BE2C (cell line): ENCODE data around the gene ZNF264.
A peak's percentile ranks its signal among the peaks of the same experiment; 100 is the strongest.
"Not testable (repeated sequence)": the region's sequence is repeated elsewhere in the genome, so short reads cannot be mapped to it uniquely, and the experiment has no call there.

Experiments used
- DNase-seq: peaks from one replicate; pipeline ENCODE4 v3.0.0-alpha.2; 2020
- H3K27me3 ChIP-seq: fragments of 250-450 bp; sonication (Bioruptor Pico); 2 replicates; pipeline ENCODE4 v1.5.1; 2020; ENCODE audit warnings: mild to moderate bottlenecking
- H3K36me3 ChIP-seq: fragments of 250-450 bp; sonication (Bioruptor Pico); 2 replicates; pipeline ENCODE4 v1.5.1; 2020; ENCODE audit warnings: mild to moderate bottlenecking
- H3K4me1 ChIP-seq: fragments of 250-450 bp; sonication (Bioruptor Pico); 2 replicates; pipeline ENCODE4 v1.5.1; 2020
- H3K4me3 ChIP-seq: 2 replicates; pipeline ENCODE4 v1.5.1; 2011; ENCODE audit warnings: low read depth, low read length
- H3K9me3 ChIP-seq: fragments of 250-450 bp; sonication (Bioruptor Pico); 2 replicates; pipeline ENCODE4 v1.5.1; 2020
- TF ChIP-seq, protein P1 (sequence below): IDR thresholded peaks from 2 replicates; pipeline ENCODE4 v1.5.1; 2012; ENCODE audit warnings: mild to moderate bottlenecking, low read depth, low read length

ZNF264 gene

DNA sequence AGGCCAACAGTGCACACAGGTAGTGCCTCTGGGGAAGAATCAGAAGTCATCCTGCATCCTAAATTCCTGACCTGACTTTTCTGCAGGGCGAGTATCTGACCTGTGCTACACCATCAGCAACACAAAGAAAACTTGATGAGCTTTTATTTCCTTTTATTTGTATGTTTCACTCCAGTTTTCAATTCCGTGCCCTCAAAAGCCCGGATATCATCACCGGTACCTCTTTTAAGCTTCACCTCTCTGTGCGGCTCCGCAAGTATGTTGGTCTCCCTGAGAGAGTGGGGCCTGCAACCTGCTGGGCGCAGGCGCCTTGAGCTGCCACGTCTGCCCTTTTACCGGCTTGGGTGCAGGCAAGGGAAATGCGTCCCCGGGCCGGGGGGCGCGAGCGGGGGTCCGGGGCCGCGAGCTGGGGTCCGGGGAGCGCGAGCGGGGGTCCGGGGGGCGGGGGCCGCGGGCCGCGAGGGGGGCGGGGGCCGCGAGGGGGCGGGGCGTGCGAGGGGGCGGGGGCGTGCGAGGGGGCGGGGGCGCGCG lies 19.7 kb upstream of the ZNF264 start:
- H3K4me1 ChIP-seq: no peaks in the 10 kb centered on the region
- peak; percentile 63 for DNase-seq
- H3K27me3 ChIP-seq: no peaks in the 10 kb centered on the region
- H3K9me3 ChIP-seq: no peaks in the 10 kb centered on the region; the same call in 1 of the 2 replicates
- H3K36me3 ChIP-seq: no peaks in the 10 kb centered on the region
- TF ChIP-seq, protein P1, sequence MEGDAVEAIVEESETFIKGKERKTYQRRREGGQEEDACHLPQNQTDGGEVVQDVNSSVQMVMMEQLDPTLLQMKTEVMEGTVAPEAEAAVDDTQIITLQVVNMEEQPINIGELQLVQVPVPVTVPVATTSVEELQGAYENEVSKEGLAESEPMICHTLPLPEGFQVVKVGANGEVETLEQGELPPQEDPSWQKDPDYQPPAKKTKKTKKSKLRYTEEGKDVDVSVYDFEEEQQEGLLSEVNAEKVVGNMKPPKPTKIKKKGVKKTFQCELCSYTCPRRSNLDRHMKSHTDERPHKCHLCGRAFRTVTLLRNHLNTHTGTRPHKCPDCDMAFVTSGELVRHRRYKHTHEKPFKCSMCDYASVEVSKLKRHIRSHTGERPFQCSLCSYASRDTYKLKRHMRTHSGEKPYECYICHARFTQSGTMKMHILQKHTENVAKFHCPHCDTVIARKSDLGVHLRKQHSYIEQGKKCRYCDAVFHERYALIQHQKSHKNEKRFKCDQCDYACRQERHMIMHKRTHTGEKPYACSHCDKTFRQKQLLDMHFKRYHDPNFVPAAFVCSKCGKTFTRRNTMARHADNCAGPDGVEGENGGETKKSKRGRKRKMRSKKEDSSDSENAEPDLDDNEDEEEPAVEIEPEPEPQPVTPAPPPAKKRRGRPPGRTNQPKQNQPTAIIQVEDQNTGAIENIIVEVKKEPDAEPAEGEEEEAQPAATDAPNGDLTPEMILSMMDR: no peak
- H3K4me3 ChIP-seq: peak overlapping the region; percentile 35

DNA sequence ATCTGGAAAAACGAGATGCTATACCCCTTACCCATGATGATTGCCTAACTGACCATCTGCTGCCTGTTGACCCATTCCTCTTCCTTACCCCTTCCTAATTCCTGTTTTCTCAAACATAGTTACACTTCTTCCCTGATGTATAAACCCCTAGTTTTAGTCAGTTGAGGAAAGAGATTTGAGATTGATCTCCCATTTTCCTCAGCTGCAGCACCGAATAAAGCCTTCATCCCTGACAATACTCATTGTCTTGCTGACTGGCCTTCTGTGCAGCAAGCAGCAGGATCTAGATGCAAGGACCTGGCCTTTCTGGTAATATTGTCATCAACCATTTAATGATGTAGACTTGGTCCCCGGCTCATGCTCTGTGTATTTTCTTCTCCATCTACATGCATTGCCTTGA lies 999 bp upstream of the ZNF264 start:
- Histone ChIP-seq H3K4me1 (peaks cover 3% of the 10 kb centered on the region; the same call in 1 of the 2 replicates), H3K9me3 (peaks cover 3% of the 10 kb centered on the region), H3K27me3 (no peaks in the 10 kb centered on the region), H3K36me3 (peaks cover 29% of the 10 kb centered on the region), H3K4me3 (no peak overlapping the region)
- DNase-seq: no peak
- TF ChIP-seq, protein P1: no peak

DNA sequence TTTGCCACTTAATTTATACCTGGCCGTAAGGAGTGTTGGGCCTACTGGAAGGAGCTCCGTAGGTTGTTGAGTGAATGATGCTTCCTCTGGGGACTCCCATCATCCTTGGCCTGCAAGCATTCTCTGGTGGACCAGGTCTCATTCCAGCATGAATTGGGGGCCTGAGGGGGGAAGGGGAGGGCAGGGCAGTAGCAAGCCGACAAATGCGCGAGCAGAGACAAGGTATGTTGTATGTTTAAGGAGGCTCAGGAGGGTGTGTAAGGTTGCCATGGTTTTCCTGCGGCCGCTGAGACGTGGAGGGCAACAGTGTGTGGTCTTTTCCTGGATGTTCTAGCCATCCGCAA lies 749 bp downstream of the ZNF264 start:
- H3K36me3 ChIP-seq: peaks cover 45% of the 10 kb centered on the region

DNA sequence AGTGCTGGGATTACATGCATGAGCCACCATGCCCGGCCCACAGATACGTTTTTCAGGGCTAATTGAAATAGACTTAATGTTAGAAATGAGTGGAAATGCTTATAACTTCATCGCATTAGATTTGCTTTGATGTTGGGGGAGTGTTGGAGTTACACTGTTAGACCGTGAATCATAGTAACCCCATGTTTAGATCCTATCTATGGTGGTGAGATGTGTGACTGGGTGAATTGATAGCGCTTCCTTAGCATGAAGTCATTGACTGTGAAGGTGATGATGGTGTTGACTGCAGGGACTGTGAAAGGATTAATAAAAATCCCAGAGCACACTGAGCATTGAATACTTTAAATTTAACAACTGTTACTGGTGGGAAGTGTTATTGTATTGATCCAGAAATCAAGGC lies 1.7 kb downstream of the ZNF264 start:
- Histone ChIP-seq H3K27me3 (no peaks in the 10 kb centered on the region), H3K4me3 (no peak overlapping the region), H3K4me1 (peaks cover 3% of the 10 kb centered on the region; the same call in 1 of the 2 replicates), H3K36me3 (peaks cover 45% of the 10 kb centered on the region), H3K9me3 (no peaks in the 10 kb centered on the region)
- TF ChIP-seq, protein P1: no peak
- DNase-seq: no peak

More for the DNA sequence above, 749 bp downstream of the ZNF264 start:
- TF ChIP-seq, protein P1: no peak
- Histone ChIP-seq H3K4me3 (peak overlapping the region; percentile 85), H3K27me3 (no peaks in the 10 kb centered on the region), H3K4me1 (peaks cover 3% of the 10 kb centered on the region; the same call in 1 of the 2 replicates), H3K9me3 (no peaks in the 10 kb centered on the region; the same call in 1 of the 2 replicates)
- no peak for DNase-seq

DNA sequence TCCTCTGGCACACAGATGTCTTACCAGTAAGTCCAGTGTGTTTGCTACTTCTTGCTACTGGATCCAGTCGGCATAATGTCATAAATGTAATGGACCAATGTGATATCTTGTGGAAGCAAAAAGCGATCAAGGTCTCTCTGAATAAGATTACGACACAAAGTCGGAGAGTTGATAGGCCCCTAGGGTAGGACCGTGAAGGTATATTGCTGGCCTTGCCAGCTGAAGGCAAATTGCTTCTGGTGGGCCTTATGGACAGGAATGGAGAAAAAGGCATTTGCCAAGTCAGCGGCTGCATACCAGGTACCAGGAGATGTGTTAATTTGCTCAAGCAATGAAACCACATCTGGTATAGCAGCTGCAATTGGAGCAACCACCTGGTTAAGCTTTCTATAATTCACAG lies 6.6 kb downstream of the ZNF264 start:
- H3K4me3 ChIP-seq, DNase-seq, H3K4me1 ChIP-seq, H3K9me3 ChIP-seq, H3K27me3 ChIP-seq: not testable (repeated sequence)
- H3K36me3 ChIP-seq: peaks cover 54% of the 10 kb centered on the region

DNA sequence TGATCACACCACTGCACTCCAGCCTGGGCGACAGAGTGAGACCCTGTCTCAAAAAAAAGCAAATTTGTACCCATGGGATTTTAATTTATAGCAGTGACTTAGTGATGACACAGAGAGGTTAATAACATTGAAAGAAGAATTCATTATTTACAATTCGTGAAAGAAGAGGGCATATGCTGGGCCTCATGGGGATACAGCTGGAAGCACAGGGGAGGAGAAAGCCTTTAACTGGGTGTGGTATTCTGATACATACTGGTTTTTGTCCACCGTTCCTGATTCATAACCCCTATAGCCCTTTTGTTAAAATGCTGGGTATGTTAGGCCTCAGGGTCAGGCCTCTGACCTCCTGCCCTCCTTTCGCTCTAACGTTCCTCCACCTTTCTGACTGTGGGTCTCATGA lies 10.9 kb downstream of the ZNF264 start:
- H3K4me1 ChIP-seq: no peaks in the 10 kb centered on the region
- H3K27me3 ChIP-seq: no peaks in the 10 kb centered on the region
- TF ChIP-seq, protein P1: no peak
- H3K9me3 ChIP-seq: no peaks in the 10 kb centered on the region
- peaks cover 27% of the 10 kb centered on the region for H3K36me3 ChIP-seq
- H3K4me3 ChIP-seq: no peak overlapping the region
- no peak for DNase-seq

DNA sequence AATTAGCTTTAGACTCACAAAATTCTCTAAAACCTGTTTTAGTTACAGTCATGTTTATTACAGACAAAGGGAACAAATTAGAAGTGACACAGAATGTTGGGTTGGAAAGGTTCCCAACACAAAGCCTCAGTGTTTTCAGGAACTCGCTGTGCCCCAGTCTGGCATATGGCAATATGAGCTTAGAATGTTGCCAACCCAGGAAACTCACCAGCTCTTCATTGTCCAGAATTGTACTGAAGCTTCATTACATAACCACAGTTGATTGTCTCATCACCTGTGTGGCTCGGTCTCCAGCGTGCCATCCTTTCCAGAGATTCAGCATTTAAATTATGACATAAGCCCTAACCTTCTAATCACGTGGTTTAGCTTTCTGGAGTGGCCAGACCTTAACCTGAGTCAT lies 19.1 kb downstream of the ZNF264 start:
- Histone ChIP-seq H3K9me3 (no peaks in the 10 kb centered on the region), H3K36me3 (peaks cover 58% of the 10 kb centered on the region), H3K4me3 (no peak overlapping the region), H3K27me3 (no peaks in the 10 kb centered on the region), H3K4me1 (no peaks in the 10 kb centered on the region)
- TF ChIP-seq, protein P1: no peak
- no peak for DNase-seq
